Lung microvascular endothelial cell (primary cell): ENCODE measurements around the gene RANBP3L. TPM values are rescaled to one million over a fixed set of nuclear protein-coding genes. Genes with fewer than 3 reads are reported as not detected.

Experiments
- DNase-seq, 2 donors: peaks; one replicate each; pipeline versions ENCODE4 v3.0.0 to v3.0.0-alpha.2; 2010; ENCODE audit warnings: low read depth in 2 of 2
- total RNA-seq: library from RNA; depleted of rRNA; stranded (reverse); fragments of >200 nt; gene quantifications from 2 replicates; pipeline ENCODE4 v1.2.1, GENCODE V29; 2014

Gene RANBP3L
- total RNA-seq, 1 donor from 2014 or later = 0.20 TPM

GRCh38 chr5:36243653-36244052, 58.0 kb downstream of the RANBP3L start:
- DNase-seq = no peak

GRCh38 chr5:36242534-36243485, 58.9 kb downstream of the RANBP3L start:
- peak in 1 of 2 donors; percentile 5 for DNase-seq

GRCh38 chr5:36241631-36242533, 59.8 kb downstream of the RANBP3L start, which contains the start of gene NADK2:
Gene NADK2, minus strand, starts transcription at chr5:36241925. Its CDS starts 127 bp downstream, at chr5:36241798.
- peak; percentile 96 for DNase-seq

GRCh38 chr5:36240779-36241630, 60.7 kb downstream of the RANBP3L start:
- peak; percentile 61 to 74 for DNase-seq

GRCh38 chr5:36239370-36240293, 62.1 kb downstream of the RANBP3L start:
- DNase-seq = no peak

GRCh38 chr5:36238502-36239295, 63.0 kb downstream of the RANBP3L start:
- peak in 1 of 2 donors; percentile 3 for DNase-seq

GRCh38 chr5:36237751-36238150, 64.0 kb downstream of the RANBP3L start:
- no peak for DNase-seq

GRCh38 chr5:36236801-36237200, 64.9 kb downstream of the RANBP3L start:
- no peak for DNase-seq

GRCh38 chr5:36232533-36232932, 69.2 kb downstream of the RANBP3L start:
- no peak for DNase-seq

- no peak for DNase-seq
Observed at GRCh38 chr5:36230151-36230790, 71.4 kb downstream of the RANBP3L start.

- no peak for DNase-seq
Observed at GRCh38 chr5:36228505-36228904, 73.2 kb downstream of the RANBP3L start.

- no peak for DNase-seq
Observed at GRCh38 chr5:36227046-36227445, 74.7 kb downstream of the RANBP3L start.

GRCh38 chr5:36222620-36223019, 79.1 kb downstream of the RANBP3L start:
- no peak for DNase-seq

GRCh38 chr5:36217988-36218387, 83.7 kb downstream of the RANBP3L start:
- no peak for DNase-seq

GRCh38 chr5:36217567-36217966, 84.1 kb downstream of the RANBP3L start:
- no peak for DNase-seq

GRCh38 chr5:36215910-36216309, 85.8 kb downstream of the RANBP3L start:
- DNase-seq = no peak

- no peak for DNase-seq
Observed at GRCh38 chr5:36214436-36214835, 87.3 kb downstream of the RANBP3L start.

GRCh38 chr5:36209664-36210063, 92.0 kb downstream of the RANBP3L start:
- DNase-seq = peak in 1 of 2 donors; percentile 62

GRCh38 chr5:36208786-36209185, 92.9 kb downstream of the RANBP3L start:
- DNase-seq = no peak
